A673 (cell line): ENCODE results near the gene LAP3. TPM values are rescaled to one million over a fixed set of nuclear protein-coding genes. Genes with fewer than 3 reads are reported as not detected.
"Not testable (repeated sequence)": the region's sequence is repeated elsewhere in the genome, so short reads cannot be mapped to it uniquely, and the experiment has no call there.

Source experiments
- BruUV-seq: library from RNA; stranded (reverse); fragments of 400-500 nt; replicated peaks from 2 replicates; lab custom pipeline; 2021; lab: Mats Ljungman, UMichigan
- CTCF ChIA-PET: fragments of 300-600 bp; sonication (Branson Sonifier 250); formaldehyde crosslinking; loops from one replicate; lab custom pipeline; 2022; ENCODE audit warnings: antibody characterized with exemption; lab: Charles Lee
- POLR2A ChIA-PET: fragments of 300-600 bp; sonication (Branson Sonifier 250); formaldehyde crosslinking; loops from one replicate; lab custom pipeline; 2022; ENCODE audit warnings: antibody characterized with exemption; ENCODE audit not compliant: low non-redundant PET; lab: Charles Lee
- DNase-seq: peaks from one replicate; pipeline ENCODE4 v3.0.0-alpha.2; 2015; ENCODE audit warnings: low spot score
- H3K27ac ChIP-seq: fragments of 200-600 bp; sonication (generic); 2 replicates; pipeline ENCODE4 v1.5.1; 2016; ENCODE audit warnings: mixed run types, low read depth, mild to moderate bottlenecking, mixed read lengths, antibody characterized with exemption, low read length; ENCODE audit not compliant: poor library complexity, severe bottlenecking
- H3K27me3 ChIP-seq: fragments of 200-600 bp; sonication (generic); replicated peaks from 2 replicates; pipeline ENCODE4 v1.6.1; 2017; ENCODE audit warnings: mixed run types, low read depth, mild to moderate bottlenecking, mixed read lengths, antibody characterized with exemption, low read length; ENCODE audit not compliant: insufficient read depth, poor library complexity
- H3K36me3 ChIP-seq: fragments of 200-600 bp; sonication (generic); 2 replicates; pipeline ENCODE4 v1.6.1; 2016; ENCODE audit warnings: mixed run types, mild to moderate bottlenecking, mixed read lengths, antibody characterized with exemption, low read length; ENCODE audit not compliant: insufficient read depth, poor library complexity, severe bottlenecking
- H3K4me1 ChIP-seq: fragments of 200-600 bp; sonication (generic); 2 replicates; pipeline ENCODE4 v1.6.1; 2017; ENCODE audit warnings: mixed run types, mild to moderate bottlenecking, mixed read lengths, antibody characterized with exemption, low read length; ENCODE audit not compliant: insufficient read depth, poor library complexity, severe bottlenecking
- H3K4me3 ChIP-seq: fragments of 200-600 bp; sonication (generic); 2 replicates; pipeline ENCODE4 v1.5.1; 2016; ENCODE audit warnings: low read depth, mixed run types, mild to moderate bottlenecking, mixed read lengths, low read length; ENCODE audit not compliant: poor library complexity, severe bottlenecking
- H3K9me3 ChIP-seq: fragments of 200-600 bp; sonication (generic); 2 replicates; pipeline ENCODE4 v1.6.1; 2016; ENCODE audit warnings: mixed run types, low read depth, mild to moderate bottlenecking, mixed read lengths, antibody characterized with exemption, low read length; ENCODE audit not compliant: poor library complexity, severe bottlenecking
- CTCF ChIP-seq: fragments of 300-800, 200-600 bp; sonication (generic); conservative IDR thresholded peaks from 2 replicates; pipeline ENCODE4 v1.5.1; 2017; ENCODE audit warnings: low read depth, mild to moderate bottlenecking, antibody characterized with exemption, low read length, moderate library complexity, mixed read lengths
- EZH2 ChIP-seq: fragments of 200-600 bp; sonication (generic); IDR thresholded peaks from 2 replicates; pipeline ENCODE4 v1.6.1; 2017; ENCODE audit warnings: borderline replicate concordance, low read depth, mild to moderate bottlenecking, mixed read lengths, antibody characterized with exemption, low read length; ENCODE audit not compliant: poor library complexity, severe bottlenecking
- intact Hi-C: fragments of 100-400 bp; cut with micrococcal nuclease; formaldehyde crosslinking; loops from one replicate; pipeline ENCODE4 v1.10.0; 2022; ENCODE audit not compliant: unreplicated experiment
- total RNA-seq: library from RNA; stranded (reverse); gene quantifications from 2 replicates; pipeline ENCODE4 v1.2.3, GENCODE V29; 2021

LAP3 gene
- total RNA-seq, 1 experiment from 2014 or later = 54.1 TPM

- intact Hi-C loops = no loop called here
- Histone ChIP-seq H3K9me3 (no peaks in the 10 kb centered on the region), H3K27ac (no peak overlapping the region), H3K4me1 (no peaks in the 10 kb centered on the region), H3K4me3 (no peak overlapping the region), H3K36me3 (no peaks in the 10 kb centered on the region), H3K27me3 (no peaks in the 10 kb centered on the region)
- ChIA-PET CTCF (no interaction called here), POLR2A (no interaction called here)
- DNase-seq = no peak
- TF ChIP-seq CTCF = no peak
- TF ChIP-seq EZH2 = no peak
- BruUV-seq = no TSS peak
These were observed 42.3 kb upstream of the LAP3 start for GRCh38 chr4:17534705-17535104.

- CTCF ChIA-PET = no interaction called here
- DNase-seq = no peak
- Histone ChIP-seq H3K27me3 (no peaks in the 10 kb centered on the region), H3K4me3 (no peak overlapping the region), H3K4me1 (no peaks in the 10 kb centered on the region), H3K36me3 (no peaks in the 10 kb centered on the region), H3K27ac (no peak overlapping the region), H3K9me3 (no peaks in the 10 kb centered on the region)
- no peak for TF ChIP-seq EZH2
- no peak for TF ChIP-seq CTCF
- BruUV-seq = no TSS peak
- POLR2A ChIA-PET = no interaction called here
- intact Hi-C loops = no loop called here
These were observed 41.8 kb upstream of the LAP3 start for GRCh38 chr4:17535242-17535641.

- Histone ChIP-seq H3K27me3 (no peaks in the 10 kb centered on the region), H3K36me3 (no peaks in the 10 kb centered on the region), H3K4me3 (no peak overlapping the region), H3K9me3 (no peaks in the 10 kb centered on the region), H3K4me1 (no peaks in the 10 kb centered on the region), H3K27ac (no peak overlapping the region)
- CTCF ChIA-PET = no interaction called here
- TF ChIP-seq CTCF = no peak
- TF ChIP-seq EZH2 = no peak
- intact Hi-C loops = no loop called here
- no TSS peak for BruUV-seq
- DNase-seq = peak; percentile 17
- POLR2A ChIA-PET = no interaction called here
These were observed 41.1 kb upstream of the LAP3 start for GRCh38 chr4:17535906-17536305.

GRCh38 chr4:17537060-17537459, 39.9 kb upstream of the LAP3 start:
- POLR2A ChIA-PET, intact Hi-C loops: not testable (repeated sequence)
- CTCF ChIA-PET = interaction anchor here (0.6 kb wide), 1 partner anchor 623 kb away, joined by 3 read pairs; no protein-coding TSS in a partner anchor

More at GRCh38 chr4:17537060-17537459, 39.9 kb upstream of the LAP3 start:
- BruUV-seq, H3K36me3 ChIP-seq, H3K4me1 ChIP-seq, DNase-seq, H3K9me3 ChIP-seq, H3K27me3 ChIP-seq, H3K4me3 ChIP-seq, H3K27ac ChIP-seq: not testable (repeated sequence)
